CD4-positive, alpha-beta T cell (primary cell): ENCODE data around the gene BAX. TPM values are rescaled to one million over a fixed set of nuclear protein-coding genes. Genes with fewer than 3 reads are reported as not detected.
A peak's percentile ranks its signal among the peaks of the same experiment; 100 is the strongest.

Experiments
- ATAC-seq: fragments of 200-7000 bp; cut with Tn5 transposase; one replicate; pipeline ENCODE4 v1.10.0; 2022; ENCODE audit warnings: mild to moderate bottlenecking; ENCODE audit not compliant: poor library complexity
- CTCF ChIA-PET: fragments of 350-600 bp; sonication (Branson Sonifier 250); formaldehyde crosslinking; loops from one replicate; lab custom pipeline; 2021; ENCODE audit warnings: antibody characterized with exemption, inconsistent platforms; lab: Charles Lee
- POLR2A ChIA-PET: fragments of 350-600 bp; sonication (Branson Sonifier 250); formaldehyde crosslinking; loops from one replicate; lab custom pipeline; 2021; ENCODE audit warnings: antibody characterized with exemption, inconsistent platforms; lab: Charles Lee
- DNase-seq, 14 experiments: peaks; one replicate each; pipeline ENCODE4 v3.0.0-alpha.2; 2013 to 2020; ENCODE audit warnings: mixed read lengths in 2 of 14
- H3K27ac ChIP-seq, 2 donors: one replicate each; pipeline versions ENCODE4 v1.5.1 to v1.7.0; 2013; ENCODE audit warnings: low read length in 2 of 2, low read depth in 1 of 2, mild to moderate bottlenecking in 1 of 2
- H3K27me3 ChIP-seq, 2 experiments: 1 replicate in 1 of 2; 2 replicates in 1 of 2; pipeline versions ENCODE4 v1.6.1 to v1.7.0; 2013; ENCODE audit warnings: low read length in 2 of 2, control low read depth in 1 of 2, mild to moderate bottlenecking in 1 of 2, moderate library complexity in 1 of 2; ENCODE audit not compliant: insufficient read depth in 2 of 2, control insufficient read depth in 1 of 2
- H3K36me3 ChIP-seq: one replicate; pipeline ENCODE4 v1.6.1; 2013; ENCODE audit warnings: low read length, control low read depth; ENCODE audit not compliant: insufficient read depth
- H3K4me1 ChIP-seq: one replicate; pipeline ENCODE4 v1.6.1; 2013; ENCODE audit warnings: low read length, control low read depth; ENCODE audit not compliant: insufficient read depth
- H3K4me3 ChIP-seq: one replicate; pipeline ENCODE4 v1.5.1; 2013; ENCODE audit warnings: mild to moderate bottlenecking, low read length, moderate library complexity
- H3K9me3 ChIP-seq, 2 experiments: 1 replicate in 1 of 2; 2 replicates in 1 of 2; pipeline versions ENCODE4 v1.6.1 to v1.7.0; 2013; ENCODE audit warnings: low read length in 2 of 2, mild to moderate bottlenecking in 2 of 2, control low read depth in 1 of 2, moderate library complexity in 1 of 2; ENCODE audit not compliant: control insufficient read depth in 1 of 2, insufficient read depth in 1 of 2
- H3K27ac Mint-ChIP-seq: one replicate; pipeline ENCODE4 v1.8.0; 2020; ENCODE audit warnings: mixed read lengths
- H3K27me3 Mint-ChIP-seq: one replicate; pipeline ENCODE4 v1.8.0; 2021; ENCODE audit warnings: mixed read lengths
- H3K36me3 Mint-ChIP-seq: one replicate; pipeline ENCODE4 v1.8.0; 2021; ENCODE audit warnings: low read depth, mixed read lengths
- H3K4me1 Mint-ChIP-seq: one replicate; pipeline ENCODE4 v1.8.0; 2021; ENCODE audit warnings: low read depth, mixed read lengths
- H3K4me3 Mint-ChIP-seq: one replicate; pipeline ENCODE4 v1.8.0; 2020; ENCODE audit warnings: mild to moderate bottlenecking, mixed read lengths
- H3K9me3 Mint-ChIP-seq: one replicate; pipeline ENCODE4 v1.8.0; 2020; ENCODE audit warnings: mixed read lengths
- intact Hi-C, 2 experiments: fragments of 100-400 bp; cut with DNase I in 1 of 2; cut with micrococcal nuclease in 1 of 2; formaldehyde crosslinking; loops; one replicate each; pipeline versions ENCODE4 v1.15.1 to v1.9.0; 2023 to 2025; cut with DNase I, micrococcal nuclease
- total RNA-seq, 174 experiments: library from RNA in 2 of 174; stranded (reverse) in 2 of 174; gene quantifications; one replicate each; pipeline ENCODE4 v1.2.3 and lab custom pipeline; 2021 to 2026
- TF ChIP-seq, protein P1 (sequence below): fragments of 200-600 bp; IDR thresholded peaks from one replicate; pipeline ENCODE4 v1.8.0; 2022; ENCODE audit warnings: antibody characterized with exemption, mild to moderate bottlenecking

Gene BAX
- total RNA-seq, 2 experiments from 2014 or later = 52.9 to 60.4 TPM

DNA sequence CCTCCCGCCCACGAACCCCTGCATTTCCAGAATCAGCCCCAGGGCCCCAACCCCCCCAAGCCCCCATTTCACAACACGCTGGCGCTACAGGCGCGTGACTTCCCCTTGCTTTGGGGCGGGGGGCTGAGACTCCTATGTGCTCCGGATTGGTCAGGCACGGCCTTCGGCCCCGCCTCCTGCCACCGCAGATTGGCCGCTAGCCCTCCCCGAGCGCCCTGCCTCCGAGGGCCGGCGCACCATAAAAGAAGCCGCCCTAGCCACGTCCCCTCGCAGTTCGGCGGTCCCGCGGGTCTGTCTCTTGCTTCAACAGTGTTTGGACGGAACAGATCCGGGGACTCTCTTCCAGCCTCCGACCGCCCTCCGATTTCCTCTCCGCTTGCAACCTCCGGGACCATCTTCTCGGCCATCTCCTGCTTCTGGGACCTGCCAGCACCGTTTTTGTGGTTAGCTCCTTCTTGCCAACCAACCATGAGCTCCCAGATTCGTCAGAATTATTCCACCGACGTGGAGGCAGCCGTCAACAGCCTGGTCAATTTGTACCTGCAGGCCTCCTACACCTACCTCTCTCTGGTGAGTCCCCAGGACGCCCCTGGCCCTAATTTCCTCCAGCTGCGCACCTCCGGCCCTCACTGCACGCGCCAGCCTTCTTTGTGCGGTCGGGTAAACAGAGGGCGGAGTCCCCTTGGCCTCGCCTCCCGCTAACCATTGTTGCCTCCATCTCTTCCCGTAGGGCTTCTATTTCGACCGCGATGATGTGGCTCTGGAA lies 10.5 kb downstream of the BAX start, which contains the start of gene FTL:
Gene FTL (plus strand): TSS at position 270 of the 766 bp plus-strand sequence. CDS start 199 bp downstream, at position 469.
- Mint-ChIP-seq H3K36me3 (peaks cover 38% of the 10 kb centered on the region), H3K27me3 (no peaks in the 10 kb centered on the region), H3K9me3 (no peaks in the 10 kb centered on the region), H3K4me1 (peaks cover 47% of the 10 kb centered on the region), H3K4me3 (peak within 1 kb of the TSS; percentile 97), H3K27ac (peak within 1 kb of the TSS; percentile 97)
- intact Hi-C loops = loop anchor here (1.0 to 5.0 kb wide), 5 partner anchors 10 to 318 kb away; partner anchors contain the start of genes CA11 (in 1 of the 2), NUCB1 (in 1 of the 2) and PPP1R15A (in 1 of the 2)
- Histone ChIP-seq H3K36me3 (peaks cover 34% of the 10 kb centered on the region), H3K9me3 (peaks cover 0 to 3% of the 10 kb centered on the region in 2 experiments), H3K27me3 (peaks cover 0 to 2% of the 10 kb centered on the region in 2 experiments), H3K4me3 (peak within 1 kb of the TSS; percentile 85), H3K4me1 (peaks cover 55% of the 10 kb centered on the region), H3K27ac (peak within 1 kb of the TSS; percentile 67 to 71)
- POLR2A ChIA-PET = interaction anchor here (0.7 to 3.8 kb wide), 19 partner anchors 11 to 699 kb away, joined by 3 to 41 read pairs (median 4); partner anchors contain the start of genes BAX, CA11, DHDH and GYS1
- ATAC-seq (peak; percentile 78), DNase-seq (peak; percentile 71 to 94 (median 88))
- TF ChIP-seq, protein P1, sequence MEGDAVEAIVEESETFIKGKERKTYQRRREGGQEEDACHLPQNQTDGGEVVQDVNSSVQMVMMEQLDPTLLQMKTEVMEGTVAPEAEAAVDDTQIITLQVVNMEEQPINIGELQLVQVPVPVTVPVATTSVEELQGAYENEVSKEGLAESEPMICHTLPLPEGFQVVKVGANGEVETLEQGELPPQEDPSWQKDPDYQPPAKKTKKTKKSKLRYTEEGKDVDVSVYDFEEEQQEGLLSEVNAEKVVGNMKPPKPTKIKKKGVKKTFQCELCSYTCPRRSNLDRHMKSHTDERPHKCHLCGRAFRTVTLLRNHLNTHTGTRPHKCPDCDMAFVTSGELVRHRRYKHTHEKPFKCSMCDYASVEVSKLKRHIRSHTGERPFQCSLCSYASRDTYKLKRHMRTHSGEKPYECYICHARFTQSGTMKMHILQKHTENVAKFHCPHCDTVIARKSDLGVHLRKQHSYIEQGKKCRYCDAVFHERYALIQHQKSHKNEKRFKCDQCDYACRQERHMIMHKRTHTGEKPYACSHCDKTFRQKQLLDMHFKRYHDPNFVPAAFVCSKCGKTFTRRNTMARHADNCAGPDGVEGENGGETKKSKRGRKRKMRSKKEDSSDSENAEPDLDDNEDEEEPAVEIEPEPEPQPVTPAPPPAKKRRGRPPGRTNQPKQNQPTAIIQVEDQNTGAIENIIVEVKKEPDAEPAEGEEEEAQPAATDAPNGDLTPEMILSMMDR = no peak
- CTCF ChIA-PET = interaction anchor here (1.1 to 1.3 kb wide), 3 partner anchors 28 to 226 kb away, joined by 3 read pairs; partner anchors contain the start of genes GYS1 and RUVBL2

DNA sequence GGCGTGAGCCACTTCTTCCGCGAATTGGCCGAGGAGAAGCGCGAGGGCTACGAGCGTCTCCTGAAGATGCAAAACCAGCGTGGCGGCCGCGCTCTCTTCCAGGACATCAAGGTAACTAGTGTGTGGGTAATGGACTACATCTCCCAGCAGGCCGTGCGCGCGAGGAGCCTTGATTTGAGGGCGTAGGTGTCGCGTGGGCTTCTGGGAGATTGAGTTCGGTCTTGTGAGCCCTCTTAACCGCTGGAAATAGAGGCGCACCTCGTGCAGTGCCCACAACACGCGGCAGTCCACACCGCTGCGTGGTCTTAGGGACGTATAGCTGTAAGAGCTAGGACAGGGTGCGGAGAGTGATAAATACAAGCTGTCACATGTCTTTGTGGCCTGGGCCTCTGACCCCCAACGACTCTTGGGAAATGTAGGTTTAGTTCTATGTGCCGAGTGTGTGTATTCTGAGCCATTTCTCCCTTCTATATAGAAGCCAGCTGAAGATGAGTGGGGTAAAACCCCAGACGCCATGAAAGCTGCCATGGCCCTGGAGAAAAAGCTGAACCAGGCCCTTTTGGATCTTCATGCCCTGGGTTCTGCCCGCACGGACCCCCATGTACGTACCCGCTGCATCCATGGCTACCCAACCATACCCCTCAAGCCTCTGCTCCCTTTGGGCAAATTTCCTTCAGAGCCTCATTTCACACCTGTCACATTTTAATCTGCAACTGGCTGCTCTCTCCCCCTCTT lies 11.3 kb downstream of the BAX start:
- Histone ChIP-seq H3K4me3 (peak overlapping the region; percentile 85), H3K27me3 (peaks cover 0 to 2% of the 10 kb centered on the region in 2 experiments), H3K9me3 (peaks cover 0 to 3% of the 10 kb centered on the region in 2 experiments), H3K36me3 (peaks cover 39% of the 10 kb centered on the region), H3K4me1 (peaks cover 57% of the 10 kb centered on the region), H3K27ac (peak overlapping the region; percentile 67 to 71)
- TF ChIP-seq, protein P1 = no peak
- H3K4me1 Mint-ChIP-seq = peaks cover 51% of the 10 kb centered on the region
- ChIA-PET CTCF (interaction anchor here (1.1 to 1.2 kb wide), 2 partner anchors 27 to 227 kb away, joined by 3 read pairs; partner anchors contain the start of genes GYS1 and RUVBL2), POLR2A (interaction anchor here (0.8 to 3.8 kb wide), 20 partner anchors 11 to 698 kb away, joined by 3 to 41 read pairs (median 4); partner anchors contain the start of genes BAX, CA11, DHDH and GYS1)
- ATAC-seq (peak; percentile 83), DNase-seq (peak; percentile 81 to 94 (median 86))
- peak overlapping the region; percentile 97 for H3K4me3 Mint-ChIP-seq
- H3K36me3 Mint-ChIP-seq = peaks cover 42% of the 10 kb centered on the region
- intact Hi-C loops = loop anchor here (1.0 to 5.0 kb wide), 5 partner anchors 11 to 319 kb away; partner anchors contain the start of genes CA11 (in 1 of the 2), NUCB1 (in 1 of the 2) and PPP1R15A (in 1 of the 2)
- peak overlapping the region; percentile 97 for H3K27ac Mint-ChIP-seq
- H3K9me3 Mint-ChIP-seq = no peaks in the 10 kb centered on the region
- no peaks in the 10 kb centered on the region for H3K27me3 Mint-ChIP-seq
